Astrocyte (in vitro differentiated cells and primary cell): Measurements from ENCODE around the gene C9orf85.

Source experiments
- CTCF ChIP-seq: IDR thresholded peaks from 2 replicates; pipeline ENCODE4 v1.5.1; 2011; ENCODE audit warnings: low read depth, mild to moderate bottlenecking, inconsistent platforms, low read length, moderate library complexity; ENCODE audit not compliant: insufficient read depth
- EZH2 ChIP-seq: IDR thresholded peaks from 2 replicates; pipeline ENCODE4 v1.6.1; 2012; ENCODE audit warnings: mild to moderate bottlenecking, low read length, inconsistent platforms; ENCODE audit not compliant: insufficient read depth

- no peak for TF ChIP-seq CTCF
- no peak for TF ChIP-seq EZH2
Measured at GRCh38 chr9:71936066-71936465, 24.6 kb downstream of the C9orf85 start.
